Neural progenitor cell (in vitro differentiated cells): ENCODE data around the gene KRT6B. TPM values are rescaled to one million over a fixed set of nuclear protein-coding genes. Genes with fewer than 3 reads are reported as not detected.

Experiments used
- DNase-seq: peaks from one replicate; pipeline ENCODE4 v3.0.0-alpha.2; 2016; ENCODE audit warnings: low spot score
- H2AFZ ChIP-seq: fragments of 200-600 bp; sonication (generic); replicated peaks from 2 replicates; pipeline ENCODE4 v1.6.1; 2016; ENCODE audit warnings: antibody characterized with exemption
- H3F3A ChIP-seq: fragments of 200-600 bp; sonication (generic); 2 replicates; pipeline ENCODE4 v1.6.1; 2016; ENCODE audit warnings: antibody characterized with exemption, low read depth
- H3K27ac ChIP-seq: fragments of 200-600 bp; sonication (generic); 2 replicates; pipeline ENCODE4 v1.5.1; 2016; ENCODE audit warnings: mild to moderate bottlenecking
- H3K27me3 ChIP-seq: fragments of 200-600 bp; sonication (generic); 2 replicates; pipeline ENCODE4 v1.6.1; 2016; ENCODE audit warnings: mild to moderate bottlenecking, moderate library complexity
- H3K36me3 ChIP-seq: fragments of 200-600 bp; sonication (generic); 2 replicates; pipeline ENCODE4 v1.5.1; 2016
- H3K4me1 ChIP-seq: fragments of 200-600 bp; sonication (generic); 2 replicates; pipeline ENCODE4 v1.6.1; 2016; ENCODE audit warnings: mixed run types
- H3K4me2 ChIP-seq: fragments of 200-600 bp; sonication (generic); 2 replicates; pipeline ENCODE4 v1.6.1; 2016
- H3K4me3 ChIP-seq: fragments of 200-600 bp; sonication (generic); 2 replicates; pipeline ENCODE4 v1.5.1; 2016
- H3K79me2 ChIP-seq: fragments of 200-600 bp; sonication (generic); 2 replicates; pipeline ENCODE4 v1.6.1; 2016; ENCODE audit warnings: low read depth
- H3K9ac ChIP-seq: fragments of 200-600 bp; sonication (generic); 2 replicates; pipeline ENCODE4 v1.6.1; 2016
- H3K9me3 ChIP-seq: fragments of 200-600 bp; sonication (generic); 2 replicates; pipeline ENCODE4 v1.5.1; 2016; ENCODE audit warnings: low read depth
- H4K20me1 ChIP-seq: fragments of 200-600 bp; sonication (generic); 2 replicates; pipeline ENCODE4 v1.6.1; 2016; ENCODE audit warnings: low read depth
- H3K27ac Mint-ChIP-seq: 3 replicates; pipeline ENCODE4 v1.8.0; 2021; ENCODE audit warnings: mixed read lengths
- H3K27me3 Mint-ChIP-seq: 2 replicates; pipeline ENCODE4 v1.8.0; 2022; ENCODE audit warnings: low read depth, mild to moderate bottlenecking, inconsistent platforms, moderate library complexity, mixed read lengths; ENCODE audit not compliant: insufficient read depth
- H3K36me3 Mint-ChIP-seq: 3 replicates; pipeline ENCODE4 v1.8.0; 2021; ENCODE audit warnings: mixed read lengths
- H3K4me1 Mint-ChIP-seq: 3 replicates; pipeline ENCODE4 v1.8.0; 2021; ENCODE audit warnings: mixed read lengths
- H3K4me3 Mint-ChIP-seq: 3 replicates; pipeline ENCODE4 v1.8.0; 2021; ENCODE audit warnings: mild to moderate bottlenecking, moderate library complexity, mixed read lengths
- H3K9me3 Mint-ChIP-seq: 3 replicates; pipeline ENCODE4 v1.8.0; 2020; ENCODE audit warnings: mixed read lengths
- EZH2 ChIP-seq: fragments of 200-600 bp; sonication (generic); IDR thresholded peaks from 2 replicates; pipeline ENCODE4 v1.6.1; 2017; ENCODE audit warnings: antibody characterized with exemption, mild to moderate bottlenecking, moderate library complexity
- EZH2phosphoT487 ChIP-seq: fragments of 200-600 bp; sonication (generic); IDR thresholded peaks from 2 replicates; pipeline ENCODE4 v1.6.1; 2017; ENCODE audit warnings: antibody characterized with exemption
- total RNA-seq: library from RNA; depleted of rRNA; stranded (reverse); fragments of >200 nt; gene quantifications from 2 replicates; pipeline ENCODE4 v1.2.3, GENCODE V29; 2015; ENCODE audit warnings: low replicate concordance
- TF ChIP-seq, protein P1 (sequence below): fragments of 200-600 bp; sonication (generic); IDR thresholded peaks from 2 replicates; pipeline ENCODE4 v1.5.1; 2017; ENCODE audit warnings: antibody characterized with exemption, mild to moderate bottlenecking

Gene KRT6B
- total RNA-seq, 1 donor from 2014 or later: not detected

GRCh38 chr12:52425466-52425865 is 26.5 kb downstream of the KRT6B start:
- peak overlapping the region; percentile 74 for H3K27ac Mint-ChIP-seq
- no peaks in the 10 kb centered on the region for H3K9me3 ChIP-seq
- TF ChIP-seq EZH2 (no peak), EZH2phosphoT487 (no peak)
- TF ChIP-seq, protein P1, sequence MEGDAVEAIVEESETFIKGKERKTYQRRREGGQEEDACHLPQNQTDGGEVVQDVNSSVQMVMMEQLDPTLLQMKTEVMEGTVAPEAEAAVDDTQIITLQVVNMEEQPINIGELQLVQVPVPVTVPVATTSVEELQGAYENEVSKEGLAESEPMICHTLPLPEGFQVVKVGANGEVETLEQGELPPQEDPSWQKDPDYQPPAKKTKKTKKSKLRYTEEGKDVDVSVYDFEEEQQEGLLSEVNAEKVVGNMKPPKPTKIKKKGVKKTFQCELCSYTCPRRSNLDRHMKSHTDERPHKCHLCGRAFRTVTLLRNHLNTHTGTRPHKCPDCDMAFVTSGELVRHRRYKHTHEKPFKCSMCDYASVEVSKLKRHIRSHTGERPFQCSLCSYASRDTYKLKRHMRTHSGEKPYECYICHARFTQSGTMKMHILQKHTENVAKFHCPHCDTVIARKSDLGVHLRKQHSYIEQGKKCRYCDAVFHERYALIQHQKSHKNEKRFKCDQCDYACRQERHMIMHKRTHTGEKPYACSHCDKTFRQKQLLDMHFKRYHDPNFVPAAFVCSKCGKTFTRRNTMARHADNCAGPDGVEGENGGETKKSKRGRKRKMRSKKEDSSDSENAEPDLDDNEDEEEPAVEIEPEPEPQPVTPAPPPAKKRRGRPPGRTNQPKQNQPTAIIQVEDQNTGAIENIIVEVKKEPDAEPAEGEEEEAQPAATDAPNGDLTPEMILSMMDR: no peak
- H3K4me3 Mint-ChIP-seq: no peak overlapping the region
- no peaks in the 10 kb centered on the region for H3K27me3 ChIP-seq
- H3K79me2 ChIP-seq: no peaks in the 10 kb centered on the region
- no peak overlapping the region for H3K4me2 ChIP-seq
- H2AFZ ChIP-seq: no peak overlapping the region
- H4K20me1 ChIP-seq: no peaks in the 10 kb centered on the region
- no peak overlapping the region for H3K27ac ChIP-seq
- peaks cover 8% of the 10 kb centered on the region for H3K27me3 Mint-ChIP-seq
- DNase-seq: no peak
- H3K4me1 Mint-ChIP-seq: no peaks in the 10 kb centered on the region
- H3F3A ChIP-seq: no peaks in the 10 kb centered on the region
- no peaks in the 10 kb centered on the region for H3K36me3 ChIP-seq
- H3K9ac ChIP-seq: no peak overlapping the region
- H3K36me3 Mint-ChIP-seq: no peaks in the 10 kb centered on the region
- H3K9me3 Mint-ChIP-seq: no peaks in the 10 kb centered on the region
- H3K4me1 ChIP-seq: peaks cover 9% of the 10 kb centered on the region
- H3K4me3 ChIP-seq: no peak overlapping the region

DNA sequence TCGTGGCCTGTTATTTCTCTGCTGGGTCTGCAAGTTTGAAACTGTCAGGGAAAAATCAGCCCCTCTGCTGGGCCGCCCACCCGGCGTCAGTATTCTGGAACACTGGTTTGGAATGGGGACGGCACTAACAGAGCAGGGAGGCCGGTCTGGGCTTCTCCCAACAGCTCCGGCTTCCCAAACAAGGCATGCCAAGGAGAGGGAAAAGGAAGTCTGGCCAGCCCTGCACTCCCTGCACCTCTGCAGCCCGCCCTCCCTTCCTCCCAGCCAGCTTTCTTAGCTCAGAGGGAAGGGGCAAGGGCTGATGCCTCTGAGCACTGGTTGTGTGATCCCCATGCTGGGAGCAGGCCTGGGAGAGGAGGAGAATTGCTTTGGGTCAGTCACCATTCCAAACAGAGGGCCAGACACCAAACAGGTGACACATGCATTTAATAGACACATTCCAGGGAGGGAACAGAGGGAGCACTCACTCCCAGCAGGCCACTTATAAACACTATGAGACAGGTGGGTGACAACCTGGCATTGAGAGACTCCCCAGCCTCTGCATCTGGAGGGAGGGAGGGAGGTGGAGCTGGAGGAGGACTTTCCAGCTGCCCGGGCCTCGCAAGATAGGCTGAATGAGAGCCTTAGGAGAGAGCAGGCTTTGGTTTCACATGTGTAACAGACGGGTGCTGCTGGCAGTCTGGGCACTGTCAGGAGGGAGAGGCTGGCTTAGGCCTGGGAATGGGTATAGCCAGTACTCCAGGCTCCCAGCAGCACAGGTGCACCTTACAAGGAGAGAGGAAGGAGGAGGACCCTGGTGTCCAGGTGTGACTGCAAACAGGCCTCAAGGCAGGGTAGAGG is 28.1 kb downstream of the KRT6B start:
- no peak overlapping the region for H3K4me2 ChIP-seq
- H3K27me3 ChIP-seq: no peaks in the 10 kb centered on the region
- DNase-seq: no peak
- no peak overlapping the region for H3K27ac ChIP-seq
- H3F3A ChIP-seq: no peaks in the 10 kb centered on the region
- Mint-ChIP-seq H3K9me3 (no peaks in the 10 kb centered on the region), H3K27ac (no peak overlapping the region), H3K27me3 (peaks cover 8% of the 10 kb centered on the region), H3K4me3 (no peak overlapping the region), H3K4me1 (no peaks in the 10 kb centered on the region), H3K36me3 (no peaks in the 10 kb centered on the region)
- no peak overlapping the region for H3K9ac ChIP-seq
- peak overlapping the region; percentile 90 for H2AFZ ChIP-seq
- peaks cover 9% of the 10 kb centered on the region for H3K4me1 ChIP-seq
- no peaks in the 10 kb centered on the region for H3K9me3 ChIP-seq
- no peaks in the 10 kb centered on the region for H3K36me3 ChIP-seq
- H3K79me2 ChIP-seq: no peaks in the 10 kb centered on the region
- H3K4me3 ChIP-seq: no peak overlapping the region
- H4K20me1 ChIP-seq: no peaks in the 10 kb centered on the region
- TF ChIP-seq EZH2phosphoT487 (no peak), EZH2 (no peak)
- TF ChIP-seq, protein P1: no peak

DNA sequence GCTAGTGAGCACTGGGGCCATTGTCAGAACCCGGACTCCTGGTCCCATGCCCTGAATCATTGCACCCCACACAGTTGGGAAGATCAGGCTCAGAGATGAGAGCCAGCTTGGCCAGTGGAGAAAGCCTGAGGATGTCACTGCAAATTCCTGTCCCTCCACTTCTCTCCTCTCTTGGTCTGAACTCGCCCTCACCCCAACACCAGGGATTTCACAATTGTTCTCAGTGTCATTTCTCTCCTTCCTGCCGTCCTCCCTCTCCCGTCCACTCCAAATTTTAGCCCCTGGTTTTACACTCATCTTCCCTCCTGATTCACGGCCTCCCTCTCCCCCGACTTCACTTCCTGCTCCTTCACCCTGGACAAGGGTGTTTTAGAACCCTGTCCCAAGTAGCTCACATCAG is 28.9 kb downstream of the KRT6B start:
- H4K20me1 ChIP-seq: no peaks in the 10 kb centered on the region
- H3K36me3 ChIP-seq: no peaks in the 10 kb centered on the region
- peaks cover 4% of the 10 kb centered on the region for H3K27me3 Mint-ChIP-seq
- H3K4me3 ChIP-seq: no peak overlapping the region
- H3K36me3 Mint-ChIP-seq: no peaks in the 10 kb centered on the region
- H3K4me1 Mint-ChIP-seq: no peaks in the 10 kb centered on the region
- H3K9ac ChIP-seq: no peak overlapping the region
- H2AFZ ChIP-seq: peak overlapping the region; percentile 90
- DNase-seq: no peak
- no peak overlapping the region for H3K27ac ChIP-seq
- H3K4me2 ChIP-seq: no peak overlapping the region
- peaks cover 9% of the 10 kb centered on the region for H3K4me1 ChIP-seq
- no peaks in the 10 kb centered on the region for H3F3A ChIP-seq
- H3K27ac Mint-ChIP-seq: no peak overlapping the region
- H3K27me3 ChIP-seq: no peaks in the 10 kb centered on the region
- H3K4me3 Mint-ChIP-seq: no peak overlapping the region
- no peaks in the 10 kb centered on the region for H3K9me3 ChIP-seq
- TF ChIP-seq, protein P1: no peak
- no peak for TF ChIP-seq EZH2phosphoT487
- no peak for TF ChIP-seq EZH2
- H3K9me3 Mint-ChIP-seq: no peaks in the 10 kb centered on the region
- H3K79me2 ChIP-seq: no peaks in the 10 kb centered on the region
